ENCODE measurements around the gene PTPRD.

Gene PTPRD

DNA sequence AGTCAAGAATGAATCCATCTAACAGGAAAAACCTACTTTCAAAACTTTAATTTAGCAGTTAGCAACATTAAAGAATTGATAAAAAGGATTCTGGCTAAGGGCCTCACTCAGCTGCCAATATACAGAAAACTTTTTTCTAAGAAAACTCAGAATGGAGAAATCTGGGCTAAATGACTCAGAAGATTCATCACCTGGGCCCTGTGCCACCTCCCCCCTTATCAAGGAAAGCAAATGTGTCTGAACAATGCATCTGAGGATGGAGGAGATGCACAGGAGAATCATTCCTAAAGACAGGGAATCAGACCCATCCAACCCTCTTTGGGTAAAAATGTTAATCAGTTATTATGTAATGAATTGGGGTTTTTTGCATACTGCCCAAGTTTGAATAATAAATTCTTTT lies 2221.2 kb downstream of the PTPRD start:
- in situ Hi-C loops (cut with MboI; ENCODE audit: low sequenced_read_pairs), result no loop called here

DNA sequence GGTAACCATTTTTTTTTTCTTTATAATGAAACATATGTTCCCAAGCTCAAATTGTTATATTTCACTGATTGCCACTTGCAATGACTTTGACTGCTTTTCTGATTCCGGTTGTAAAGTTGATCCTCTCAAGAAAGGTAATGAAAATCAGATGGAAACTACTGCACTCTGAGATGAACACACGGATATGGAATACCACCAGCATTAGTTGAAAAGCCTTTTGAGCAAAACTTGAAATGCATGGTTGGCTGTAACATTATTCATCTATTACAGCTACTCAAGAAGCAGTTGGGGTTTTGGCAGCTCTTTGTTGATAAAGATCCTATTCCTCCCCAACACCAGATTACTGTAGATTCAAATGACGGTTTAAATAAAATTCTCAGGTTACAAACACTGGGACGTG lies 2221.7 kb downstream of the PTPRD start:
- in situ Hi-C loops (cut with MboI; ENCODE audit: low sequenced_read_pairs), result no loop called here

DNA sequence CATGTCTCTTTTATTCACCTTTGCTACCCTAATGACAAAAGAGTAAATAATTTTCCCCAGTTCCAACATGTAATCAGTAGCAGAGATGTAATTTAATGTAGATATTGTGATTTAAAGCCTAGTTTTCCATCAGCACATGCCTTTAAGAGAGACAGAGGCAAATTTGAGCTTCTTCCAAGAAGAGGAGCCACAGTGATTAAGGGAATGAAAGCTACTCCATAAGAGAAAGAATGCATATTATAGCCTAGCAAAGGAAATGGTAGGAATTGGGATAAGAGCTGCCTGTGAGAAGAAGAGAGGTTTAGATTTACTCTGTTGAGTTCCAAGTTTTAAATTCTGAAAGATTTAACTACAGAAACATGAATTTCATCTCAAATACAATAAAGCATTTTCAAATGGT lies 2222.2 kb downstream of the PTPRD start:
- in situ Hi-C loops (cut with MboI; ENCODE audit: low sequenced_read_pairs), result no loop called here

DNA sequence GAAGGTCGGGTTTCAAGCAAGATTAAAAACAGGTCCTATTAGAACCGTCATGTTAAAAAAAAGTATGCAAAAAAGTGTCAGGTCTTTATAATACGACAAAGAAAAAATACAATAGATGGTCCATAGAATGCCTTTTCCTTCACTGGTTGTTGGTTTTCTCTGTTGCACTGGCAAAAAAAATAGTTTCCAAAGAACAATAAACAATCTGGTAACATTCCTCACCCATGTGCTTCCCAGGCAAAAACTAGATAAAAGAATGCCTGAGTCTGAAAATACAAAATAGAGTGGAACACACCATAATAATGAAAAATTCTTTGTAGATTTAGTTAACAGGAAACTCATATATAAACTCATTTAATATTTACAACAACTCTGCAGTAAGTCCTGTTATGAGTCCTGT lies 2223.3 kb downstream of the PTPRD start:
- in situ Hi-C loops (cut with MboI; ENCODE audit: low sequenced_read_pairs), result no loop called here

DNA sequence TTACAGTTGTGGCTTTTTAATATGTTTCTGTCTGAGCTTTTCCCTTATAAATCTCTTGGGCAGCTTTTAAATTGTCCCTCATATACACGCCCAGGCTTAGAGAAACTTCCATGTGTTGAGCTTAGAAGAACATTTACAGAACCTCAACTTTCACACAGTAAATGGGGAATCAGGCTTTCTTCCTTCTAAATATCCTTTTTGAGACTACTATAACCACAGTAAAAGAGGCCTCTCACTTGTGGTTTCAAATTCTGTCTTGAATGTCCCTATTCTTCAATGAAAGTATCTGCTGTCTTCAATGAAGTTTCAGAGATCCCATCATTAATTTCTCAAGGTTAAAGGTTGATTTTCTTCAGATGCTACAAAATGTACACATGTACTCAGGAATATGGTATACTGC lies 2224.7 kb downstream of the PTPRD start:
- in situ Hi-C loops (cut with MboI; ENCODE audit: low sequenced_read_pairs), result no loop called here

DNA sequence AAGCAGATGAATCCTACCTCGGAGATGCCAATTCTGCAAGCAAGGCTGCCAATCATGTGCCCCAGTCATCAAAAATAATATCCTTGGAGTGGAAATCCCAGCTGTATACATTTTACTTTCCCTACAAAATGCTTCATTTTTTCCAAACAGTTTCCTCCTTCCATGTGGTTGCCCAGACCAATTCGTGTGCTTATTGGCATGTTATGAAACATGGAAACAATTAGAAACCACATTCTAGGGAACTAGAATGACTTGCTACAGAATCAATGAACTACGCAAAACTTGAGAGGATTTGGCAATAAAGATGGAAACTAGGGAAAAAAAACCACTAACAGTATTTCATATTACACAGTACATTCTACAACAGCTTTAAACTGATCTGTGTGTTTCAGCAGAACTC lies 2228.7 kb downstream of the PTPRD start:
- in situ Hi-C loops (cut with MboI; ENCODE audit: low sequenced_read_pairs), result no loop called here

DNA sequence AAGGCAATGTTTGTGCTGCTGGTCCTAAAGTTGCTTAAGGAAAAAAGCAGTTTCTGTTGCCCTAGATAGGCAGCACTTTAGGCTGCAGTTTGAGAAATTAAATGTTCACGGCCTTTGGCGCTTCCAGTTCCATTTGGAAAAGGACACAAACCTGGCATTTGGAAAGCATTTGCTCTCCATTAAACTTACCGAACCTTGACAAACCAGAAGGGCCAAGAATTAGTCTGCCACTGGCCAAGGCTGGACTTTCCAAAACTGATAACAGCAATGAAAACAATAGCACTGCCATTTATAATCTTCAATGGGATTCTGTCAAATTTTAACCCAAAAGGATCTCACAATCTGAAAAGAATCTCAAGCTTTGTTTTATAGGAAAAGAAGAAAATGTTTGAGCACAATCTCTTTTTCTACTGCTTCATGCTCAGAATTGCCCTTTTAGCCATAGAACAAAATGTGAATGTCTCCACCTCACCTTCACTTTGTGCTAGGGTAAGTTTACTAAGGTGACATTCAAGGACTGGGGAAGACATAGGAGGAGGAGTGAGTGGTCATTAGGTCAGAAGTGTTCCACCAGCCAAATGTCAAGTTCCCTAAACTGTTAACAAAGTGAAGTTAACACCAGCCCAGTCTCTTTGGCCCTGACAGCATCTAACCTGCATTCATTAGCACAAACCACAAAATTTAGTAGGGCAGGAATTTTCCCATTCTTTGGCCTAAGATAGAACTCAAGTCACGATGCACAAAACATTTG lies 2229.8 kb downstream of the PTPRD start:
- in situ Hi-C loops (cut with MboI; ENCODE audit: low sequenced_read_pairs), result no loop called here

DNA sequence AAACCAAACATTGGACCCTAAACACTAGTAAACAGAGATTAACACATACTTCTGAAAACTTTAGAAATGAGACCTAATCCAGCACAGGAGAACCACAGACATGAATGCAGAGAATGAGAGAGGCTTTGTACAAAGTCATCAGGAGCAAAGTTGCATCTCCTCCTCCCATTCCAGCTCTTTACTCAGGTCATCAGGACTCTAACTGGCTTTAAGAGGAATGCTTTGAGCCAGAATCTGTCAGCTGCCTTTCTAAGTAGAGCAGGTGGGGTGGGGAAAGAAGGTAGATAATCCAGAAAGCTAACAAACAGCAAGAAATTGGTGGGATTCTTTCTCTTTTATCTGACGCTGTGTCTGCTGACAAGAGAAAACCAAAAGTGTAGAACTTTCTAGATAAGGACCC lies 2230.5 kb downstream of the PTPRD start:
- in situ Hi-C loops (cut with MboI; ENCODE audit: low sequenced_read_pairs), result no loop called here

DNA sequence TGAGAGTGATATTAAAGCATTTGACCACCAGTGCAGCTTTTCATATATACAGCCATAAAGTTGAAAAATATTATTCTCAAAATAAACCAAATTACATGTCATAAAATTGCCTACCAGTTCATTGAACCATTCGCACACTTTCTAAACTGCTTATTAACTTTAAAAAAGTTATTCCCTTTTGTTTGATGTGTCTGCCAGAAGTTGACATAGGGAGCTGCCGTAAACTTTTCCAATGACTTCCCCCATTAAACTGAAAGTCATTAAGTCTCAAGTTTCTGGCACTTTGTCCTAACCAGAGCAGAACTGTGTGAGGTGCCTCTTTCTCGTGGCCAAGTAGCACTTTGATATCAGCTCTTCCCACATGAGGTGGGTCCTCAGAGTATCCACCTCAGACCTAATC lies 2231.2 kb downstream of the PTPRD start:
- in situ Hi-C loops (cut with MboI; ENCODE audit: low sequenced_read_pairs), result no loop called here

DNA sequence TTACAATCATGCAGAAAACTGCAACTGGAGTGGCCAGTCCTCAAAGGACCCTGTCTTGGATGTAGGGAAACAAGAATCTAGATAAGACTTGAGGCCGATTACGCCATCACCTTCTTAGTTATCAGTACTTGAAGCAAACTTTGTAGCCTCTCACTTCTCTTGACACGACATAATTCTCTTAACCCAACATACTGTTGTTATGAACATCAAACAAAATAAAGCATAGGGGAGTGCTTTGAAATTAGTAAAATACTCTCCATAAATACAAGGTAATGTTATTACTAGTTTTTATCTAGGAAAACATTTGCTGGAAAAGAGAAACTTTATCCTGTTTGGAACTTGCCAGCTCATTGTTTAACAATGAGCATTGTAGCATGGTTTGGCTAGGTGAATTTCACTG lies 2238.3 kb downstream of the PTPRD start:
- in situ Hi-C loops (cut with MboI; ENCODE audit: low sequenced_read_pairs), result no loop called here

DNA sequence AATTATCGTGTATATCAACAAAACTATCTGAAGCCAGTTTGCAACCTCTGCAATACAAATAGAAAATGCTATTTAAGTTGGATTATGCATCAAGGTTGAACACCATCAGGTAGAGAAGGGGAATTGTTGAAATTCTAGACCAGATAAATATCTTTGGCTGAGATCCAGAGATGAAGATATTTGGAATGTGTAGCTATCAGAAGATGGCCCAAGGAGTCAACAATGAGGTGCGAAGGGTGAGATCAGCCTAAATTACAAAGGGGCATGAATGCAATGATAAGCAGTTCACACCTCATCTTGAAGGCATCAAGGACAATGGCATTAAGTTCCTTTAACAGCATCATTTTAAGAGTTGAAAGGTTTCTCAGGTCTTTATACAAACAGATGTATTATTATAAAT lies 2241.1 kb downstream of the PTPRD start:
- in situ Hi-C loops (cut with MboI; ENCODE audit: low sequenced_read_pairs), result no loop called here

DNA sequence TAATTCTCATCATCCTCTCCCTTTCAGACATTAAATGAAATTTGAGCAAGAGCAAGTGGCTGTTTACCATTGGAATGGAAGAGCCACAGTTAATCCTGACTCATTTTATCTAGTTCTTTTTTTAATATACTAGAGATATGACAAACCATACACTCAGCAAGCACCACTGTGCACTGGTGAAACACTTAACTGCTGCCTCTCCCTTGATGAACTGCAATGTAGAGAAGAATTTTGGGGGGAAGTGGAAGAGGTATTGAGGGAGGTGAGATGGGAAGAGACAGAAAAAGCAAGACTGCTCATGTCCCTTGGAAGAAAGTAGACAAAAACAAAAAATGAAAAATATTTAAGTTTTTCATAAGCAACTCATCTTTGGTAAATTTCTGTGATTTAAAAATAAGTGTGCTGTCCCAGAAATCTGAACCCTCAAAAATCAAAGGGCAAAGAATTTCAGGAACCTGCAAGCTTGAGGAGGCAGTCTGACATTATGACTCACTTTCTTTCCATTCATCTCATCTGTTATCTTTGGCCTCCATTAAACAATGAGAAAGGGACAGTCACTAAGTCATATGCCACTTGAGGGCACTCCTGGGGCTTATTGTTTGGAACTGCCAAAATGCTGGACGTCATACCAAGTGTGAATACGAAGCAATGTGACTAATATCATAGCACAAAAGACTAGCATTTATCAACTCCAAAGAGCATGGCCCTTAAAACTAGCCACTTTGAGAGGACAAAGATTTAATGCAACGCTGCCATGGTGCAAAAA lies 2246.5 kb downstream of the PTPRD start:
- in situ Hi-C loops (cut with MboI; ENCODE audit: low sequenced_read_pairs), result no loop called here

DNA sequence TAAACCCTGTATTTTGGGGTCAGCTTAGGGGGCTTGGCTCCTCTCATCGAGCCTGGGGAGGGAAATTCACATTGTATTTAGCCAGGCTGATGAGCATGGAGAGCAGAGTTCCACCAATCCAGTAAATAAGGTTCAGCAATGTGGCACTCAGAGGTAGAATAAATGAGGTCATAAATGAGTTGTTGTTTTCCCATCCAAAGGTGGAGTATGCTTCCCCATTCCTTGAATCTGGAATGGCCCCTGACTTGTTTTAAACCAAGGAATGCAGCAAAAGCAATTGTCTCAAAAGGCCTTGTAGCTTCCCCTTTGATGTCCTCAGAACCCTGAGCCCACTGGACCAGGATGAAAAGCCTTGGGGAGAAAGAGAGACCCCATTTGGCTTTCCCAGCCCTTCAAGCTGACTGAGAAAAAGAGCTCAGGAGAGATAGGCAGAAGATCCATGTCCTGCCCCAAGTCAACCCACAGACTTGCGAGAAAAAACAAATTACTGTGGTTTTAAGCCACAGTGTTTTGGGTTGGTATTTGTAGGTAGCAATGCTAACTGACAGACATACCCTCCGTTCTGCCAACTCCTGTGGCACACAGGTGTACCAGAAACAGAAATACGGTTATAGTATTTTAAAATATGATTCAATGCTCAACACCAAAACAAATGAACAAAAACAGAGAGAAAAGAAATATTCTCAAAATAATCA lies 2247.2 kb downstream of the PTPRD start:
- in situ Hi-C loops (cut with MboI; ENCODE audit: low sequenced_read_pairs), result no loop called here

DNA sequence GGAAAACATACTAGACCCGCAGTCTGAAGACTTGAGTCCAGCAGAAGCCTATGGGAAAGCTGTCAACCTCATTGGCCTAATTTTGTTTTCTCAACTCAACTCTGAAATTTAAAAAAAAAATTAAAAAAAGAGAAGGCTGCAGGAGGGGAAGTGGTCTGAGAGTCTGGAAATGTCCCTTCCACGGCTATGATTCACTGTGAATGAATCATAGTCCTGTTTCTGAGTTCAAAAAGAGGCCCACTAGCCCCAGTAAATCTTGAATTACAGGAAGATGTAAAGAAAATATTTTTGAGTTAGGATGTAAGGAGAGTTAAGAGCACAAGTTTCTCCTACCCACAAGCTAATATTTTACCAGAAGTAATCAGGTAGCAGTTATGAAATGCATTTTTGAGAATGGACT lies 2247.8 kb downstream of the PTPRD start:
- in situ Hi-C loops (cut with MboI; ENCODE audit: low sequenced_read_pairs), result no loop called here

DNA sequence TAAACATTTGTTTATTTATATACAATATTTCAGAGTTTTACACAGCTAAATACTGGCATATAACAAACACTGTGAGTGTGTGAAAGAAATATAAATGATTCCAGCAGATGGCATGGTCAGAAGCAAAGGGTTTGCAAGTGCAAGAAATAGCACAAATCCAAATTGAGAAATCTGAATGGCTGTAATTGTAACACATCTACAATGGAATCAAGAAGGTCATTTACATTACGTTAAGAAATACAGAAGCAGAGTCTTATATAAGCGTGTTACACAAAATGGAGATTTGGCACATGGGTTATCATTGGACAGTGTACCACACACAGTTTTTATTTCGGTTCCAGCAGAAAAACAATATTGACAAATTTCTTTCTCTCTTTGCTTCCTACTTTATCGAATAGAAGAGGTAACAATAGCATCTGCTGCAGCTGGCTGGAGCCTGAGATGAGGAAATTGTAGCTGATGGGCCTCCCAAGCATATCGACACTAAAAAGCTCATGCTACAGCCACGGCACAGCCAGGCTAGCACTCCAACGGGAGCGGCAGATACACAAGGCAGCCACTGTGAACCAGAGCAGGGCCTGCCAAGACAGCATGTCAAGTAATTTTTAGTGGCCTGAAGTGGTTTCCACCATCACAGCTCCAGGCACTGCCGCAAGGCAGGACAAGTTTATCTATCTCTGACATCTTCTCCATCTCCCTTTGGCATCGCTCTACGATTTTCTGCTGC lies 2248.6 kb downstream of the PTPRD start:
- in situ Hi-C loops (cut with MboI; ENCODE audit: low sequenced_read_pairs), result no loop called here

DNA sequence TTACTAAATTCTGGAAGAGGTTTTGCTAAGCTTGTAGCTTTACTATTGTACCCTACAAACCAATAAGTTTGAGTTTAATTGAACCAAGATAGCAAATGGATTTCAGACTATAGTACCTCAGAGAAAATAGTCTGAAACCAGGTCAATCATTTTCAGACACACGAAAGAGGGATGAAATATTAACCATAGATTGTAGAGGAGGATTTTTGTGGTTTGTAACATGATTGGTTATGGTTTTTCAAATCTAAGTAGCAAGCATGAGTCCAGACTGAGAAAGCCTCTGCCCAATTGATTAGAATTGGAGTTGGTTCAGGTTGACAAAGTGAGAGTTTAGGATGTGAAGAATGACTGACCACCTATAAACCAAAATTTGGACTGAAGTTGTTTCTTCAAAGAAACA lies 2250.6 kb downstream of the PTPRD start:
- in situ Hi-C loops (cut with MboI; ENCODE audit: low sequenced_read_pairs), result no loop called here

DNA sequence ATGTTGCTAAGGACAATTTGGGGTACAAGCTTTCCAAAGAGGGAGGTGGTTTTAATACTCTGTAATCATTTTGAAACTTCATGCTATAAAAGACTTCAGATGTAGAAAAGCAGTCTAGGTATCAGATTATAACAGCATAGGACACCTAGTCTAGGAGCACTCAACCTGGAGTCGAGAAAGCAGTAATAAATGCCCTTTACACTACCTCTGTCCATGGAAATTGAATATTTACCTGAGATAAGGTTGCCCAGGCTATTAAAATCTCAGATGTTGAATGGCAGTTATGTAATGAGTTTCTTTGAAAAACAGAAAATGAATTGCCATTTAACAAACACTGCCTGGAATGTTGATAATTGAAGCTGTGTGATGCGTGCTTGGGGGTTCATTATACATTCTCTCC lies 2251.4 kb downstream of the PTPRD start:
- in situ Hi-C loops (cut with MboI; ENCODE audit: low sequenced_read_pairs), result no loop called here

DNA sequence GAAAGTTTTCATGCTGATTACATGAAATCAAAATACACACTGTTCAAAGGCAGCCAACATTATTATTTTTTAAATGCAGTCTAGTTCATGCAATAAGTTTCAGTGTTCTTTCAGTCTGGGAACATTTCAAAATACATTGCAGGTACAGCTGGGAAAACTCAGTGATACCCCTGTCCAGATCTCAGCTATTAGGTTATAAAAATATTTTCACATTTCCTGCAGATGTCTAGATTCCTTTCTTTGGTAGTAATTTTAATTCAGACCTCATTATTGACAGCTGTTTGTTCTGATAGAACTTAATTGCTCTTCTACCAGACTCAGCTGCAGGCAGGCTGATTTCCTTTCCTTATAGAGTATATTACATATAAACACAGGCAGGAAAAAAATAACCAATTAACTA lies 2256.4 kb downstream of the PTPRD start:
- in situ Hi-C loops (cut with MboI; ENCODE audit: low sequenced_read_pairs), result no loop called here

DNA sequence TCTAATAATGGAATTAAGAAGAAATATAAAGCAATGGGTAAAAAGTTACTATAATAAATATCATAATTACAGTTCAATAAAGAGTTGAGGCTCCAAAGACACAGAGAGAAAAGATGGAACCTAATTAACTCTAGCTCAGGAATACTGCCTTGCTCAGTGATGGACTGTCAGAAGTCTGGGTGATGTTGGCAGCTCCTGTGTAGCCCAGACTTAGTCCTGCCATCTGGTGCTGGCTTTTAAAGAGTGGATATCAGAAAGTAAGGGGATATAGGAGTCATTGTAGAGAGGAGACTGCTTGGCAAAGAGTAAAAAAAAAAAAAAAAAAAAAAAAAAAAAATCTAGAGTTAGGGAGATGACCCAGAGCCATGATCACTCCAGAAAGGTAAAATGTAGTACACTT lies 2261.4 kb downstream of the PTPRD start:
- in situ Hi-C loops (cut with MboI; ENCODE audit: low sequenced_read_pairs), result no loop called here

DNA sequence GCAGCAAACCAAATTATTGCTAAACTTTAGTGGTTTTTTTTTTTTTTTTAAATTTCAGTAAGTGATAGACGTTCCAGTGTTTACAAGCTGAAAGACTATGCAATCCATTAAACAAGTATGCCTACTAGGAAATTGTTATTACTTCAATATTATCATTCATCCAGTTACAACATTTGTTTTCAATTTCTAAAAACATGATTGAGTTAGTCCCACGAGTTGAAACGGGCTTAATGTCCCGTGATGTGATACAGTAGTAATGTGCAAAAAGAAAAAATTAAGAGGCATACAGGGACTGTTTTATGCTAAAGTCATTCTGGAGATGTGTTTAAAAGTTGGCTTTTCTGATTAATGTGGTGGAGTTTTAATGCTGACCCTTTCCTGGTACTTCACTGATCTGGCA lies 2262.9 kb downstream of the PTPRD start:
- in situ Hi-C loops (cut with MboI; ENCODE audit: low sequenced_read_pairs), result no loop called here

DNA sequence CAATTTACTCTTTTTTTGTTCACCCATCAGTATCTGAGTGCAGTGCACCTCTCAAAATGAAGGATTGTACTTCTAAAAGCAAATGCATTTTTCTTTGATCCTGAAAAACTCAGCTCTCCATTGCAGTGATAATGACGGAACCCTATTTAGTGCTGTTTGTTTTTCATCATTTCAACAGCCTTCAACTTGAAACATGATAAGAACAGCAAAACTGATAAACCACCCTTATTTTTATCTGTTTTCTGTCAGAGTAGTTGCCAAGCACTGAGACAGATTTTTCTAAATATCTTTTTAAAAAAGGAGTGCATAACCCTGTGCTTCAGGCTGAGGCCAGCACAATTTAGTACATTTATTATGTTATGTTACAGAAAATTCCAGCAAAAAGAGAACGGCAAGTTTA lies 2263.4 kb downstream of the PTPRD start:
- in situ Hi-C loops (cut with MboI; ENCODE audit: low sequenced_read_pairs), result no loop called here
